SK-N-SH treated with all-trans-retinoic acid at 6 μM for 48 hours (cell line): ENCODE data around the gene CLCN7.
A peak's percentile ranks its signal among the peaks of the same experiment; 100 is the strongest.

ENCODE experiments used
- ATAC-seq: fragments of 200-7000 bp; cut with Tn5 transposase; 3 replicates; pipeline ENCODE4 v1.9.1; 2020; ENCODE audit warnings: mild to moderate bottlenecking, moderate library complexity
- ARNTL ChIP-seq: fragments of 450-650 bp; formaldehyde crosslinking; IDR thresholded peaks from 2 replicates; pipeline ENCODE4 v1.5.0; 2020; ENCODE audit warnings: low read depth, mild to moderate bottlenecking, moderate library complexity, borderline replicate concordance
- BACH2 ChIP-seq: fragments of 250-450 bp; sonication (Bioruptor Pico); IDR thresholded peaks from 2 replicates; pipeline ENCODE4 v1.9.0; 2021; ENCODE audit warnings: mild to moderate bottlenecking, borderline replicate concordance
- CSDC2 ChIP-seq: fragments of 250-450 bp; sonication (Bioruptor Pico); IDR thresholded peaks from 2 replicates; pipeline ENCODE4 v1.5.0; 2020; ENCODE audit warnings: mild to moderate bottlenecking, moderate library complexity
- CSRNP3 ChIP-seq: fragments of 250-450 bp; sonication (Bioruptor Pico); IDR thresholded peaks from 2 replicates; pipeline ENCODE4 v1.5.1; 2021; ENCODE audit warnings: mild to moderate bottlenecking, moderate library complexity
- ESRRG ChIP-seq: fragments of 250-450 bp; sonication (Bioruptor Pico); IDR thresholded peaks from 2 replicates; pipeline ENCODE4 v1.6.1; 2021; ENCODE audit warnings: mild to moderate bottlenecking
- GLIS3 ChIP-seq: fragments of 250-450 bp; sonication (Bioruptor Pico); IDR thresholded peaks from 2 replicates; pipeline ENCODE4 v1.5.0; 2020; ENCODE audit warnings: mild to moderate bottlenecking, moderate library complexity
- ISL1 ChIP-seq: fragments of 250-450 bp; sonication (Bioruptor Pico); IDR thresholded peaks from 2 replicates; pipeline ENCODE4 v2.1.2; 2022; ENCODE audit warnings: mild to moderate bottlenecking, moderate library complexity
- OSR1 ChIP-seq: fragments of 250-450 bp; sonication (Bioruptor Pico); IDR thresholded peaks from 2 replicates; pipeline ENCODE4 v1.8.0; 2022; ENCODE audit warnings: moderate library complexity, mild to moderate bottlenecking, inconsistent platforms
- PPARA ChIP-seq: fragments of 250-450 bp; sonication (Bioruptor Pico); IDR thresholded peaks from 2 replicates; pipeline ENCODE4 v1.5.0; 2020; ENCODE audit warnings: mild to moderate bottlenecking, borderline replicate concordance
- SNAI2 ChIP-seq: fragments of 250-450 bp; sonication (Bioruptor Pico); IDR thresholded peaks from 2 replicates; pipeline ENCODE4 v1.5.0; 2020; ENCODE audit warnings: mild to moderate bottlenecking, moderate library complexity
- ZC3H10 ChIP-seq: fragments of 250-450 bp; sonication (Bioruptor Pico); IDR thresholded peaks from 2 replicates; pipeline ENCODE4 v1.5.1; 2021; ENCODE audit warnings: mild to moderate bottlenecking, moderate library complexity
- ZFP30 ChIP-seq: fragments of 450-650 bp; formaldehyde crosslinking; IDR thresholded peaks from 2 replicates; pipeline ENCODE4 v1.5.0; 2022; ENCODE audit warnings: mild to moderate bottlenecking, moderate library complexity
- ZNF565 ChIP-seq: fragments of 450-650 bp; formaldehyde crosslinking; conservative IDR thresholded peaks from 2 replicates; pipeline ENCODE4 v1.5.0; 2020; ENCODE audit warnings: low read depth, mild to moderate bottlenecking, moderate library complexity
- ZNF70 ChIP-seq: fragments of 450-650 bp; formaldehyde crosslinking; IDR thresholded peaks from 2 replicates; pipeline ENCODE4 v1.5.0; 2020; ENCODE audit warnings: mild to moderate bottlenecking, moderate library complexity
- ZNF8 ChIP-seq: fragments of 450-650 bp; formaldehyde crosslinking; IDR thresholded peaks from 2 replicates; pipeline ENCODE4 v1.5.0; 2020; ENCODE audit warnings: mild to moderate bottlenecking, moderate library complexity
- TF ChIP-seq, protein P1 (sequence below): fragments of 250-450 bp; sonication (Bioruptor Pico); IDR thresholded peaks from 2 replicates; pipeline ENCODE4 v1.8.0; 2020; ENCODE audit warnings: mild to moderate bottlenecking, moderate library complexity, borderline replicate concordance
- TF ChIP-seq, protein P2 (sequence below): fragments of 250-450 bp; sonication (Bioruptor Pico); IDR thresholded peaks from 2 replicates; pipeline ENCODE4 v1.5.1; 2020; ENCODE audit warnings: low read depth, mild to moderate bottlenecking, moderate library complexity

CLCN7 gene

DNA sequence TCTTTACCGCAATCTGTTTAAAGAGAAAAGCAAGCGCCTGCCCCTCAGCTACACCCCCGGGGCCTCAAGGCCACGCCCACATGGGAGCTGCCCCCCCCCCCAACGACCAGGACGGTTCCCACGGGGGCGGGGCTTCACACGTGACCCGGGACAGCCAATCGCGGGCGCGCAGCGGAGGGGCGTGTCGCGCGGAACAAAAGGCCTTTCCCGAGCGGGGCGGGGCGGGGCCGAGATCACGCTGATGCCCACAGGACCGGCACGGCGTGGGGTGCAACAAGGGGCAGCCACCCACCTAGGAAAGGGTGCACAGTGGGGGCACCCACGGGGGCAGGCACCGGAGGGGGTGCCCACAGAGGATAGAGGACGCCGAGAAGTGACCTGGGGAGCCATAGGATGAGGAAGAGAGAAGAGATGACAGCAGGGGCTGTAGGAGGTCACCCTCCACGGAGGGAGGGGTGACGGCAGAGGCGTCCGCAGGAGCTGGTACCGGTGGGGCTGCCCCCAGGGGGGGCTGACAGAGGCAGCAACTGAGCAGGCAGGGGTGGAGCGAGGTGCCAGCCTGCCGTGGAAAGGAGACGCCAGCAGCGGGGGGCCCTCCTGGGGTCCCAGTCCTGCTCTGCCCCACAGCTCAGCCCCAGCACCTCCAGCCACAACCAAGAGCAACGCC, 66.5 kb downstream of the CLCN7 start:
- ATAC-seq, result peak; percentile 95
- no peak for TF ChIP-seq GLIS3 (CRISPR knock-in tag)
- TF ChIP-seq, protein P1, sequence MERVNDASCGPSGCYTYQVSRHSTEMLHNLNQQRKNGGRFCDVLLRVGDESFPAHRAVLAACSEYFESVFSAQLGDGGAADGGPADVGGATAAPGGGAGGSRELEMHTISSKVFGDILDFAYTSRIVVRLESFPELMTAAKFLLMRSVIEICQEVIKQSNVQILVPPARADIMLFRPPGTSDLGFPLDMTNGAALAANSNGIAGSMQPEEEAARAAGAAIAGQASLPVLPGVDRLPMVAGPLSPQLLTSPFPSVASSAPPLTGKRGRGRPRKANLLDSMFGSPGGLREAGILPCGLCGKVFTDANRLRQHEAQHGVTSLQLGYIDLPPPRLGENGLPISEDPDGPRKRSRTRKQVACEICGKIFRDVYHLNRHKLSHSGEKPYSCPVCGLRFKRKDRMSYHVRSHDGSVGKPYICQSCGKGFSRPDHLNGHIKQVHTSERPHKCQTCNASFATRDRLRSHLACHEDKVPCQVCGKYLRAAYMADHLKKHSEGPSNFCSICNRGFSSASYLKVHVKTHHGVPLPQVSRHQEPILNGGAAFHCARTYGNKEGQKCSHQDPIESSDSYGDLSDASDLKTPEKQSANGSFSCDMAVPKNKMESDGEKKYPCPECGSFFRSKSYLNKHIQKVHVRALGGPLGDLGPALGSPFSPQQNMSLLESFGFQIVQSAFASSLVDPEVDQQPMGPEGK (CRISPR knock-in tag), result peak; percentile 95

GRCh38 chr16:1407753-1408152, 67.1 kb downstream of the CLCN7 start:
- no peak; the same call in 2 of the 3 replicates for ATAC-seq
- TF ChIP-seq ZNF565 (CRISPR knock-in tag) (no peak), ZFP30 (CRISPR knock-in tag) (no peak), ZNF70 (CRISPR knock-in tag) (no peak), ISL1 (CRISPR knock-in tag) (no peak), CSRNP3 (CRISPR knock-in tag) (no peak), PPARA (no peak)
- TF ChIP-seq, protein P2, sequence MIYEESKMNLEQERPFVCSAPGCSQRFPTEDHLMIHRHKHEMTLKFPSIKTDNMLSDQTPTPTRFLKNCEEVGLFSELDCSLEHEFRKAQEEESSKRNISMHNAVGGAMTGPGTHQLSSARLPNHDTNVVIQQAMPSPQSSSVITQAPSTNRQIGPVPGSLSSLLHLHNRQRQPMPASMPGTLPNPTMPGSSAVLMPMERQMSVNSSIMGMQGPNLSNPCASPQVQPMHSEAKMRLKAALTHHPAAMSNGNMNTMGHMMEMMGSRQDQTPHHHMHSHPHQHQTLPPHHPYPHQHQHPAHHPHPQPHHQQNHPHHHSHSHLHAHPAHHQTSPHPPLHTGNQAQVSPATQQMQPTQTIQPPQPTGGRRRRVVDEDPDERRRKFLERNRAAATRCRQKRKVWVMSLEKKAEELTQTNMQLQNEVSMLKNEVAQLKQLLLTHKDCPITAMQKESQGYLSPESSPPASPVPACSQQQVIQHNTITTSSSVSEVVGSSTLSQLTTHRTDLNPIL (CRISPR knock-in tag), result no peak

- ATAC-seq, result no peak
Measured at GRCh38 chr16:1403733-1404132, 71.1 kb downstream of the CLCN7 start.

GRCh38 chr16:1403036-1403435, 71.8 kb downstream of the CLCN7 start:
- ATAC-seq, result no peak
- TF ChIP-seq ARNTL (CRISPR knock-in tag) (no peak), OSR1 (CRISPR knock-in tag) (no peak), CSDC2 (CRISPR knock-in tag) (no peak), ISL1 (CRISPR knock-in tag) (no peak), ESRRG (CRISPR knock-in tag) (no peak), ZC3H10 (CRISPR knock-in tag) (no peak), SNAI2 (CRISPR knock-in tag) (no peak), PPARA (no peak), CSRNP3 (CRISPR knock-in tag) (no peak), ZNF70 (CRISPR knock-in tag) (no peak)
- TF ChIP-seq, all 23 proteins: peak for 0

More at GRCh38 chr16:1403733-1404132, 71.1 kb downstream of the CLCN7 start:
- no peak for TF ChIP-seq ARNTL (CRISPR knock-in tag)

DNA sequence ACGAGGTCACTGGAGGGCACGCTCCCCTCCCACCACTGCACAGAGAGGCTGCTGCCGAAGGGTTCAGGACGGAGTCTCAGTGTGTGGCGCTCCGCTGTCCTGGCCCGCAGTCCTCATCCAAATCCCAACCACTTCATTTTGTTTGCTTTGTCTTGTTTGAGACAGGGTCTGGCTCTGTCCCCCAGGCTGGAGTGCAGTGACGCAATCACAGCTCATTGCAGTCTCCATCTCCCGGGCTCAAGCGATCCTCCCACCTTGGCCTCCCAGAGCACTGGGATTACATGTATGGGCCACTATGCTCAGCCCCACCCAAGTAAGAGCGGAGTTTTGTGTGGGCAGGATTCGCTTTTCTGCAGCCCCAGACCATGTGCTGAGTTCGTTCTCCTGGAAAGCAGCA, 73.1 kb downstream of the CLCN7 start:
- TF ChIP-seq ZNF70 (CRISPR knock-in tag) (no peak), BACH2 (no peak)
- no peak for ATAC-seq

DNA sequence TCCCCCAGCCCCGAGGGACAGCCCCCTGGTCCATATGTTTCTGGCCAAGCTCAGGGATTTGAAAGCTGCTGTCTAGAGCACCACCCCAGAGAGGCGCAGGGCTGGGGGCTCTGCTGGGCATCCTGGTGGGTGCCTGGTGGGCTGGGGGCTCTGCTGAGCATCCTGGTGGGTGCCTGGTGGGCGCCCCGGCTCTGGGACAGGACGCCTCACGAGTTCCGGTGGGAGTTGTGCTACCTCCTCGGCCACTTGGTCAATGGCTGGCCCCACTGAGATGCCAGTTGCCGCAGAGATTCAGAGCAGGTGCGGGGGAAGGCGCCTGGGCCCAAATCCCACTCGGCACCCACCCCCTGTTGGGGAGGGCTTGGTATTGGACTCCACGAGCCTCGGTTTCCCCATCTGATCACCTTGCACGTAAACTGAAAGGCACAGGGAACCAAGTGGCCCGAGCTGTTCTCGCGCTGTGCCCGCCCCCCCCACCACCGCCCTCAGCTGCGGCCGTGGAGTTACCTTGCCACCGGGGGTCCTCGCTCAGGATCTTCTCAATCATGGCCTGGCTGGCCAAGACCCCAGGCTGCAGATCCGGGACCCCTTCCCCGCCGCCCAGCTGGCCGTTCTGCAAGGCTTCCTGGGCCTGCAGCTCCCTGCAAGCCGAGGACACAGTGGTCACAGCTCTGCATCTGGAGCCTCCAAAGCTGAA, 73.6 kb downstream of the CLCN7 start:
- TF ChIP-seq ZNF8, result no peak
- no peak for ATAC-seq
